GM21786 (cell line): Measurements from ENCODE around the gene ARHGAP21.

Experiments
- ATAC-seq: cut with Tn5 transposase; IDR thresholded peaks from one replicate; pipeline ENCODE4 v1.9.1; 2021; ENCODE audit not compliant: unreplicated experiment

The ARHGAP21 gene

DNA sequence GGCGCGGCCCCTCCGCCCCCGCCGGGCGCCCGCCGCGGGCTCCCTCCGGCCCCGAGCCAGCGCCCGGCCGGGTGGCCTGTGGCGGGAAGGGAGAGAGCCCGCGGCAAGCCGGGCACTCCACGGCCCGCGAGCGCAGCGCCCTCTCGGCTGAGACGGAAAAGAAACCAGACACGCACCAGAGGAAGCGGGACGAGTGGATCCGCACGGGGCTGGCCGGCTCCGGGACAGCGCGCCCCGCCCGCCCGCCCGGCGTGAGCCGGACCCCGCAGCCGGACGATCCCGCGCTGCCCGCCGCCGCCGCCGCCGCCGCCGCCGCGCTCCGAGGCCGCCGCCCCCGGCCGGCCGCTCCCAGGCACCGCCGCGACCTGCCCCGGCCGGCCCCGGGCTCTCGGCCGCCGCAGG is 300 bp downstream of the ARHGAP21 start:
- peak; percentile 13 for ATAC-seq

GRCh38 chr10:24722676-24723385 is 856 bp downstream of the ARHGAP21 start:
- peak; percentile 15 for ATAC-seq

GRCh38 chr10:24722131-24722675 is 1.5 kb downstream of the ARHGAP21 start:
- ATAC-seq, result no peak

GRCh38 chr10:24721229-24722106 is 2.2 kb downstream of the ARHGAP21 start:
- no peak for ATAC-seq

DNA sequence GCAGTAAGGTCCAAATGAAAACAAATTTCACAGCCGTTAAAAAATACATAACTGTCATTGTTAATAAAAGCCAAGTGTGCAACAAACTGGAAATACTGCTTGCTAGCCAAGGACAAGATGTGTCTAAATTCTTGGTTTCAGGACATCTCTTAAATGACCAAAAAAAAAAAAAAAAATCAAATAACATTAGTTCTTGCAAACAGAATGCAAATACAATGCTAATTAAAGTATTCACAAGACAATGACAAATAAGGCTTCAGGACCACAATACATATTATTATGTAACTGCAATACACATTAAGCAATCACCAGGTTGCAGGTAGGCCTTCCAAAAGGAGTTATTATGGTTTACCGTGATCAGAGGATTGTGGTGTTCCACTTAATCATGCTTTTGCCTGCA is 3.6 kb downstream of the ARHGAP21 start:
- no peak for ATAC-seq

GRCh38 chr10:24718031-24718855 is 5.4 kb downstream of the ARHGAP21 start:
- ATAC-seq, result no peak

DNA sequence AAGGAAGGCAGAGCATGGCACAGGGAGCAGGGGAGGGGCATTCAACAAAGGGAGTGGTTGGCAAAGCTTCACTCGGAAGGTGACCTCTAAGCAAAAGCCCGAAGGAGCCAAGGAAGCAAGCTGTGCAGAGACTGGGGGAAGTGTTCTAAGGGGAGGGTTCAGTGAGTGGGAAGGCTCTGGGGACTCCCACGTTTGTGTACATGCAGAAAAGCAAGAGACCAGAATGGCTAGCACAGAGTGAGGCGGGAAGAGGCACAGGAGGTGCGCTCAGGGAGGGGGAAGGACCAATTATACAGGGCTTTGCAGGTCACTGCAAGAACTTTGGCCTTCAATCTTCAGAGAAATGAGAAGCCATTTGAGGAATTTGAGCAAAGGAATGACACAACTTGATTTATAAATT is 7.4 kb downstream of the ARHGAP21 start:
- ATAC-seq, result no peak

DNA sequence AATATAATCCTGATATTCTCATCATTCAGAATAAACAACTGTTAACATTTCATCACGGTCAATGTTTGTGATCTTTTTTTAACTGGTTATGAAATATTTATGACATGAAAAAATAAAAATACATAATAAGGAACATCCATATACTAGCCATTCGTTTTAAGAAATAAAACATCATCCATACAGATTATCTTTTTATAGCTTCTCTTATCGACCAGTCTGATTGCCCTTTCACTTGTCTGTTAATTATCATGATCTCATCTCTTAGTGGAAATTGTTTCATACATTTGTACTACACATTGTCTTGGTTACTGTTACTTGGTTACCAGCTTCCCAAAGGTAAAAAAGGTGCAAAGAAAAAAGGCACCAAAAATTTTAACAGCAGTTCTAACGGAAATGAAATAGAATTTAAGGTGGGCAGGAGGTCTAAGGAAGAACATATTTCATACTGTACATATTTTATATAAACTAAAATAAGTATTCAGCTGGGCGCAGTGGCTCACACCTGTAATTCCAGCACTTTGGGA is 8.4 kb downstream of the ARHGAP21 start:
- ATAC-seq, result no peak

GRCh38 chr10:24713086-24713485 is 10.6 kb downstream of the ARHGAP21 start:
- ATAC-seq, result no peak

GRCh38 chr10:24711465-24711864 is 12.2 kb downstream of the ARHGAP21 start:
- ATAC-seq, result no peak

DNA sequence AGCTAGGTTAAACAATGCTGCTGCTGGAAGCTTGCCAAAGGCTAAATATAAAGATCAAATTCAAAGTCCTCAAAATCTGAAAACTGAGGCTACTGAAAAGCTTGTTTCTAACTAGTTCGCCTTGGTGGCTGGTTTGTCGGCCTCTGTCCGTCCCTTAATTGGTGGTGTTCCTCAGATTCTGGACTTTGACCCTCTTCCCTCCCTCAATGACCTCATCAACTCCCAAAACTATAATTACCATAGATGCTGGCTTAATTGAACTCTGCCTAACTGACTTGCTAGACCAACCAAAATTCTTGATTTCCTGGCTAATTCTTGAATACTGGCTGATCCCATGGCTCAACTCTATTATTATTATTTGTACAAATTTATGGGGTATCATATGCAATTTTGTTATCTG is 15.6 kb downstream of the ARHGAP21 start:
- ATAC-seq, result no peak

DNA sequence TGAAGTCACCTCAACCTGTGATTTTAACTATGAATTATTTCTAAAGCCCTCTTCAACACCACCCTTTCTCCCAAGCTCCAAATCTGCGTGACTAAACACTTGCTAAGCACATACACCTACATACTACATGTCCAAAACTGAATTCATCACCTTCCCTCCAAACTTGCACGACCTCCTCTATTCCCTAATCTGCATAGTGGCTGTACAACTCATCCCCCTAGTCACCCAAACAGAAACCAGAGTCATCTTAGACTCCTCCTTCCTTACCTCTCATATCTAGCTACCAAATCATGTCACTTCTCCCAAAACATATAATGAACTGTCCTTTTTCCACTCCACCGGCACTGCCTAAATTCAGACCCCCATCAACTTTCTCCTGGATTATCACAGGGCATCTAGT is 16.2 kb downstream of the ARHGAP21 start:
- ATAC-seq, result peak; percentile 58

DNA sequence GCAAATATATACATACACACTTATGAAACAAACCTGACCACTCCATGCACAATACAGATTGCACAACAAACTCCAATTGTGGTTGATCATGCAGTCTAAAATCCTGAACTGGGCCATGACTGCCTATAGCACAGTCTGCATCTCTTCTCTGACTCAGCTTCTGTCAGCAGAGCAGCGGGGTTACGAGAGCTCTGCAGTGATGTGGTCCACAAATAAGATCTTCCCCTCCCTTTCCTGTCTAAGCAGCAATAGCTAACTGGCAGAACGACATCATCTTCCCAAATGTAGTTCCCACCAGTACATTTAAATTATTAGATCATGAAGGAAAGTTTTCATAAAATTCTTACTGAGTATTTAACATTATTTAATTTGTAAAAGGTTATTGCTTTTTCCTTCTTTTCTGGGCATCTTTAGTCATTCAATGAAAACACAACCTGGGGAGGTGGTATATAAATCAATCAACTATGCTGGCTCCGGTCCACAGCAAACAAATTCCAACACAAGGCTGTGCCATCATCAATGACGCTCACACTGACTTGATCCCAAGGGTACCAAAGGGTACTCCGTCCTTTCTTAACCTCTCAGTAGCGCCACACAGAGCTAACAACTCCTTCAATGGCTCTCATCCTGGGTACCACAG is 17.1 kb downstream of the ARHGAP21 start:
- peak; percentile 70 for ATAC-seq

GRCh38 chr10:24703700-24704099 is 20.0 kb downstream of the ARHGAP21 start:
- ATAC-seq, result no peak

DNA sequence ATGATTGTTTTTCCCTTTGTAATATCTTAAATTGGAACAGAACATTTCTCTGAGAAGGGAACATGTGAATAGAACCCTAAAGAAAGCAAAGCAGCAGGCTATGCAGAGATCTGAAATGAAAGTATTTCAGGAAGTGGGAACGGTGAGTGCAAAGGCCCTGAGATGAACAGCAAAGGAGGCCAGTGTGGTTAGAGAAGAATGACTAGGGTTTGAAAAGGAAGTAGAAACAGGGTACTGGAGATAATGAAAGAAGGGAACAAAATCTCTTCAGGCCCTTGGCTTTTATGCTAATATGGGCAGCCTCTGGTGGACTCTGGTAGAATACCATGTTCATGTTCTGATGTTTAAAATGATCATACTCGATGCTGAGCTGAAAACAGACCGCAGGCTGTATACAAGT is 22.2 kb downstream of the ARHGAP21 start:
- ATAC-seq, result peak; percentile 81

DNA sequence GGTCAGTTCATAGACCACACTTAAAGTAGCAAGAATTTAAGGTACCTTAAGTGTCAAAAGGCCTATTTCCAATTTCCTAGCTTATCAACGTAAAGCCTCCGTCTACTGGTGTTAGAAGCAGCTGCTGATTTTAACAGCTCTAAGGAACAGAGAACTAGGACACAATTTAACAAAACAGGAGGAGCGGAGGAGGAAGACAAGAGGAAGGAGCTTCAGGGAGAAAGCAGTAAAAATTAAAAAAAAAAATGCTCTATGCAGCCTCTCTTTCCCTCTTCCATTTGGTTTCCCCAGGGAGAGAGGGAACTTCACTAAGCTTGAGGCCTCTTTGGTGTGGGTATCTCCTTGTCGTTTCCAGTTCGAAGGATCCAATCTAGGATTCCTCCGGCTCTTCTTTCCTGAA is 22.7 kb downstream of the ARHGAP21 start:
- no peak for ATAC-seq

GRCh38 chr10:24698270-24698669 is 25.4 kb downstream of the ARHGAP21 start:
- no peak for ATAC-seq

DNA sequence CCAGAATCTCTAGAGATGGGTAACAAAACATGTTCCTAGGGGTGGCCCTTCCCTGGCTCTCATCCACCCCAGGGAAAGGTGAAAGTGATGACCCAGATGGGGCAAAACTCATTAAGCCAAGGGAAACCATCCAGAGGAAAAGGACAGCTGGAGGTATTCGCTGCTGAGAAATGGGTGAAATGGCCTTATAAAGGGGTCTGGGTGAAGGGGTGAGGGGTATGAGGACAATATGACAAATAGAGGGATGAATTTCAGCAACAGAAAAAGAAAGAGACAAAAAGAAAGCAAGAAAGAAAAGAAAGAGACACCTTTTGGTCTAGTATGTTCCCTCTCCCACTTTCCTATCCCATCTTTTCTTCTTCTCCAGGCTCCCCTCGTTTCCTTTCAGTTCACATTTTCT is 26.6 kb downstream of the ARHGAP21 start:
- ATAC-seq, result no peak

- ATAC-seq, result no peak
These were observed 28.2 kb downstream of the ARHGAP21 start for GRCh38 chr10:24695452-24695851.

GRCh38 chr10:24694086-24694485 is 29.6 kb downstream of the ARHGAP21 start:
- no peak for ATAC-seq
